H1 (cell line): Measurements from ENCODE around the gene FGR. TPM values are rescaled to one million over a fixed set of nuclear protein-coding genes. Genes with fewer than 3 reads are reported as not detected.

Source experiments
- TCF12 ChIP-seq: IDR thresholded peaks from 2 replicates; pipeline ENCODE4 v1.6.1; 2011; ENCODE audit warnings: low read depth, mild to moderate bottlenecking, low read length
- polyA plus RNA-seq, 7 experiments: library from polyadenylated mRNA; depleted of rRNA in 3 of 7; stranded (reverse) in 5 of 7; unstranded in 2 of 7; fragments of >200 nt in 5 of 7; fragments of 200-250 nt in 2 of 7; gene quantifications; 1 replicate in 5 of 7; 2 replicates in 1 of 7; 4 replicates in 1 of 7; pipeline versions ENCODE4 v1.2.1 to v1.2.3, GENCODE V29; 2011 to 2013; ENCODE audit warnings: missing spikeins in 2 of 7, mixed read lengths in 2 of 7
- total RNA-seq: library from RNA; stranded (reverse); fragmentation: NEBNext Ultra II Directional; extraction: Animal tissue kit (Norgen Biotek cat#: 25700); gene quantifications from 2 replicates; pipeline ENCODE4 v1.2.1, GENCODE V29; 2021

The FGR gene
- total and polyA plus RNA-seq, 2 of the 8 experiments (the other 6 are each of a cell fraction or from before 2014, with no cell fraction given) = 0.22 to 0.95 TPM

DNA sequence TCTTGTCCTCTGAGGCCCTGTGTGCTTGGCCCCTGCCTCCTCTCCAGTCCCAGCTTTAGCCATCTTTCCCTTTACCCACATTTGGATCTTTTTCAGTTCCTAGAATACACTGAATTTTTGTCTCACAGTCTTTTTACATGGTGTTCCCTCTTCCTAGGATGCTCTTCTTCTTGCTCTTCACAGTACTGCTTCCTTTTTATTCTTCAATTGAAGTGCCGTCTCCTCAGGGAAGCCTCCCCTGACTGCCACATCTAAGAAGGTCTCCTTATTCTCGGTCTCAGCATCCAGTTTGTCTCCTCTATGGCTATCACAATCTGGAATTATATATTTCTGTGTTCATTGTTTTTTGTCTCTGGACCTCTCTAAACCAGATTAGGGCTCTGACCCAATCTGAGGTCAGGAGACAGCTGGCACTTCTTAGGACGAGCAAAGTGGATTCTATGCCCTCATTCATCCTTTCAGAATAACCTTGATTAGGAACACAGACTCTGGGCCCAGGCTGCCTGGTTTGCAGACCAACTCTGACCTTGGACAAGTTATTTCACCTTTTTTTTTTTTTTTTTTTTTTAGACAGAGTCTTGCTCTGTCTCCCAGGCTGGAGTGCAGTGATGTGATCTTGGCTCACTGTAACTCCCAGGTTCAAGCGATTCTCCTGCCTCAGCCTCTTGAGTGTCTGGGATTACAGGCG, 3.2 kb upstream of the FGR start (continued):
- no peak for TF ChIP-seq TCF12
